Sigmoid colon (tissue), 7 donors: ENCODE data around the gene SCT. TPM values are rescaled to one million over a fixed set of nuclear protein-coding genes. Genes with fewer than 3 reads are reported as not detected.

Experiments
- DNase-seq: peaks from one replicate; pipeline ENCODE4 v3.0.0-alpha.2; 2019
- H3K27ac ChIP-seq, 4 donors: fragments of 200-600 bp; sonication (generic); one replicate each; pipeline ENCODE4 v1.5.1; 2016 to 2019; ENCODE audit warnings: mild to moderate bottlenecking in 1 of 4
- H3K27me3 ChIP-seq, 3 donors: fragments of 200-600 bp; sonication (generic); one replicate each; pipeline ENCODE4 v1.5.1; 2019; ENCODE audit warnings: mild to moderate bottlenecking in 1 of 3
- H3K36me3 ChIP-seq, 4 donors: fragments of 200-600 bp; sonication (generic); one replicate each; pipeline ENCODE4 v1.5.1; 2016 to 2019
- H3K4me1 ChIP-seq, 4 donors: fragments of 200-600 bp; sonication (generic); one replicate each; pipeline ENCODE4 v1.5.1; 2017 to 2019
- H3K4me3 ChIP-seq, 4 donors: fragments of 200-600 bp; sonication (generic); one replicate each; pipeline ENCODE4 v1.5.1; 2017 to 2019; ENCODE audit warnings: mild to moderate bottlenecking in 2 of 4, moderate library complexity in 1 of 4
- H3K9me3 ChIP-seq, 4 donors: fragments of 200-600 bp in 3 of 4; sonication (generic) in 3 of 4; one replicate each; pipeline versions ENCODE4 v1.5.1 to v1.6.1; 2013 to 2019
- EP300 ChIP-seq, 4 donors: sonication (generic); formaldehyde crosslinking; IDR thresholded peaks; one replicate each; pipeline ENCODE4 v1.6.1; 2017; ENCODE audit warnings: antibody characterized with exemption in 4 of 4
- POLR2A ChIP-seq, 2 donors: fragments of 450-650 bp; IDR thresholded peaks; one replicate each; pipeline ENCODE4 v1.6.1; 2016; ENCODE audit warnings: antibody characterized with exemption in 2 of 2, mild to moderate bottlenecking in 2 of 2, moderate library complexity in 2 of 2
- POLR2AphosphoS5 ChIP-seq, 4 donors: sonication (generic); formaldehyde crosslinking; IDR thresholded peaks; one replicate each; pipeline ENCODE4 v1.6.1; 2017; ENCODE audit warnings: antibody characterized with exemption in 4 of 4
- WGBS, 2 donors: extraction: QIAGEN DNeasy Blood & Tissue Kit; methylation state at CpG; one replicate each; pipeline ENCODE4 v1.1.7; 2013; 5-methylcytosine and 5-hydroxymethylcytosine counted together
- intact Hi-C: fragments of 100-400 bp; cut with DNase I; formaldehyde crosslinking; loops from one replicate; pipeline ENCODE4 v1.15.1; 2023
- polyA plus RNA-seq, 3 donors: library from polyadenylated mRNA; stranded (reverse); fragments of 200-250 nt; gene quantifications; one replicate each; pipeline ENCODE4 v1.2.3, GENCODE V29; 2013
- total RNA-seq, 4 donors: library from RNA; depleted of rRNA; stranded (reverse); fragments of >200 nt; gene quantifications; one replicate each; pipeline ENCODE4 v1.1.0, GENCODE V29; 2016
- TF ChIP-seq, protein P1 (sequence below), 4 experiments: fragments of 450-650 bp in 3 of 4; fragments of 200-600 bp in 1 of 4; IDR thresholded peaks; one replicate each; pipeline ENCODE4 v1.5.1; 2016 to 2019; ENCODE audit warnings: antibody characterized with exemption in 4 of 4, mild to moderate bottlenecking in 3 of 4, moderate library complexity in 2 of 4
- donor health status: healthy with polysubstance abuse.
- donor health status: Bipolar disorder and iron deficiency.
- donor health status: healthy.

SCT gene
- total and polyA plus RNA-seq, 7 donors, result 1.1 TPM; not detected in 6

GRCh38 chr11:635945-636510, 9.0 kb upstream of the SCT start:
- no peak overlapping the region for H3K4me3 ChIP-seq
- peaks cover 8 to 42% (median 11%) of the 10 kb centered on the region in 3 donors for H3K27me3 ChIP-seq
- DNase-seq, result no peak
- H3K27ac ChIP-seq, result no peak overlapping the region
- peaks cover 0 to 34% (median 32%) of the 10 kb centered on the region in 4 donors for H3K4me1 ChIP-seq
- TF ChIP-seq EP300 (IDR thresholded peaks at IDR 0.05) (no peak), POLR2AphosphoS5 (IDR thresholded peaks at IDR 0.05) (no peak), POLR2A (IDR thresholded peaks at IDR 0.05) (no peak)
- TF ChIP-seq, protein P1, sequence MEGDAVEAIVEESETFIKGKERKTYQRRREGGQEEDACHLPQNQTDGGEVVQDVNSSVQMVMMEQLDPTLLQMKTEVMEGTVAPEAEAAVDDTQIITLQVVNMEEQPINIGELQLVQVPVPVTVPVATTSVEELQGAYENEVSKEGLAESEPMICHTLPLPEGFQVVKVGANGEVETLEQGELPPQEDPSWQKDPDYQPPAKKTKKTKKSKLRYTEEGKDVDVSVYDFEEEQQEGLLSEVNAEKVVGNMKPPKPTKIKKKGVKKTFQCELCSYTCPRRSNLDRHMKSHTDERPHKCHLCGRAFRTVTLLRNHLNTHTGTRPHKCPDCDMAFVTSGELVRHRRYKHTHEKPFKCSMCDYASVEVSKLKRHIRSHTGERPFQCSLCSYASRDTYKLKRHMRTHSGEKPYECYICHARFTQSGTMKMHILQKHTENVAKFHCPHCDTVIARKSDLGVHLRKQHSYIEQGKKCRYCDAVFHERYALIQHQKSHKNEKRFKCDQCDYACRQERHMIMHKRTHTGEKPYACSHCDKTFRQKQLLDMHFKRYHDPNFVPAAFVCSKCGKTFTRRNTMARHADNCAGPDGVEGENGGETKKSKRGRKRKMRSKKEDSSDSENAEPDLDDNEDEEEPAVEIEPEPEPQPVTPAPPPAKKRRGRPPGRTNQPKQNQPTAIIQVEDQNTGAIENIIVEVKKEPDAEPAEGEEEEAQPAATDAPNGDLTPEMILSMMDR (IDR thresholded peaks at IDR 0.05), result no peak
- intact Hi-C loops, result no loop called here
- H3K36me3 ChIP-seq, result peaks cover 0 to 21% (median 0%) of the 10 kb centered on the region in 4 donors
- WGBS, 2 donors, result 78 to 79% methylated on average over 22 of the region's 22 CpGs
- no peaks in the 10 kb centered on the region for H3K9me3 ChIP-seq

DNA sequence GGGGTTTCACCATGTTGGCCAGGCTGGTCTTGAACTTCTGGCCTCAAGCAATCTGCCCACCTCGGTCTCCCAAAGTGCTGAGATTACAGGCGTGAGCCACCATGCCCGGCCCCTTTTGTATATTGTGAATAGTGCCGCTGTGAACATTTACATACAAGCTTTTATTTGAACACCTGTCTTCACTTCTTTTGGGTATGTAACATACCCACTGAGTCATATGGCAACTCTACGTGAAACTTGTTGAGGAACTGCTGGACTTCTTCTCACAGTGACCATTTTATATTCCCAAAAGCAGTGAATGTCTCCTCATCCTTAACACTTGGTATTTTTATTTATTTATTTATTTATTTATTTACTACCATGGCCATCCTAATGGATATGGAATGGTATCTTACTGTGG, 3.9 kb upstream of the SCT start:
- intact Hi-C loops, result no loop called here

GRCh38 chr11:629237-629583, 2.2 kb upstream of the SCT start:
- 45 to 74% methylated on average over 10 of the region's 10 CpGs for WGBS, 2 donors
- DNase-seq, result peak; percentile 69
- Histone ChIP-seq H3K27me3 (peaks cover 0 to 24% (median 0%) of the 10 kb centered on the region in 3 donors), H3K4me1 (peaks cover 0 to 29% (median 25%) of the 10 kb centered on the region in 4 donors), H3K4me3 (no peak overlapping the region), H3K27ac (peak overlapping the region; percentile 25 to 63 (median 46)), H3K9me3 (no peaks in the 10 kb centered on the region), H3K36me3 (peaks cover 0 to 16% (median 0%) of the 10 kb centered on the region in 4 donors)
- intact Hi-C loops, result no loop called here
- TF ChIP-seq, protein P1 (IDR thresholded peaks at IDR 0.05), result peak in 3 of 4 experiments; percentile 4 to 26 (median 16)
- TF ChIP-seq POLR2A (IDR thresholded peaks at IDR 0.05) (no peak), POLR2AphosphoS5 (IDR thresholded peaks at IDR 0.05) (peak in 1 of 4 donors; percentile 18), EP300 (IDR thresholded peaks at IDR 0.05) (no peak)

More for the DNA sequence above, 3.9 kb upstream of the SCT start:
- H3K27me3 ChIP-seq, result peaks cover 0 to 9% (median 0%) of the 10 kb centered on the region in 3 donors
- no peak overlapping the region for H3K27ac ChIP-seq
- H3K36me3 ChIP-seq, result peaks cover 0 to 12% (median 0%) of the 10 kb centered on the region in 4 donors
- 84 to 91% methylated on average over 5 of the region's 5 CpGs for WGBS, 2 donors
- H3K4me3 ChIP-seq, result no peak overlapping the region
- H3K4me1 ChIP-seq, result peaks cover 0 to 29% (median 25%) of the 10 kb centered on the region in 4 donors
- no peak for DNase-seq
- H3K9me3 ChIP-seq, result no peaks in the 10 kb centered on the region
- TF ChIP-seq POLR2AphosphoS5 (IDR thresholded peaks at IDR 0.05), result no peak
- TF ChIP-seq, protein P1 (IDR thresholded peaks at IDR 0.05), result no peak
- TF ChIP-seq POLR2A (IDR thresholded peaks at IDR 0.05), result no peak
- TF ChIP-seq EP300 (IDR thresholded peaks at IDR 0.05), result no peak

- Histone ChIP-seq H3K4me3 (no peak overlapping the region), H3K4me1 (peaks cover 0 to 29% (median 25%) of the 10 kb centered on the region in 4 donors), H3K9me3 (no peaks in the 10 kb centered on the region), H3K27me3 (peaks cover 0 to 36% (median 0%) of the 10 kb centered on the region in 3 donors), H3K36me3 (peaks cover 0 to 24% (median 2%) of the 10 kb centered on the region in 4 donors), H3K27ac (peak overlapping the region in 2 of 4 donors; percentile 8 to 63)
- DNase-seq, result no peak
- WGBS, 2 donors, result 94% methylated on average over 31 of the region's 31 CpGs
- TF ChIP-seq EP300 (IDR thresholded peaks at IDR 0.05), result no peak
- no peak for TF ChIP-seq POLR2A (IDR thresholded peaks at IDR 0.05)
- TF ChIP-seq POLR2AphosphoS5 (IDR thresholded peaks at IDR 0.05), result no peak
- TF ChIP-seq, protein P1 (IDR thresholded peaks at IDR 0.05), result no peak
- intact Hi-C loops, result no loop called here
Measured at GRCh38 chr11:628056-628455, 1.1 kb upstream of the SCT start.

DNA sequence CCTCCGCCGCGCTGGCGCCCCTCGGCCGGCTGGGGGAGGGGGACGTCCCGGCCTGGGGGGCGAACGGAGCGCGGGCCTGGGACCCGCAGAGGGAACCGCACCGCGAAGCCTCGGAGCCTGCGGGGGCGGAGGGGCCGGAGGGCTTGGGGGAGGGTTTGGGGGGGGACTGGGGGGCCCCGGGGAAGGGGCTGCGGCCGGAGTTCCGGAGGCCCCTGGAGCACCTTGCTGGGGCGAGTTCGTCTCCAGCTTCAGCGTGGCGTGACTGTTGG, 261 bp upstream of the SCT start:
- WGBS, 2 donors, result 15 to 18% methylated on average over 28 of the region's 28 CpGs
- no peak overlapping the region for H3K4me3 ChIP-seq
- intact Hi-C loops, result no loop called here
- H3K4me1 ChIP-seq, result peaks cover 0 to 29% (median 25%) of the 10 kb centered on the region in 4 donors
- peaks cover 0 to 37% (median 0%) of the 10 kb centered on the region in 3 donors for H3K27me3 ChIP-seq
- no peaks in the 10 kb centered on the region for H3K9me3 ChIP-seq
- peaks cover 0 to 23% (median 3%) of the 10 kb centered on the region in 4 donors for H3K36me3 ChIP-seq
- TF ChIP-seq EP300 (IDR thresholded peaks at IDR 0.05) (no peak), POLR2AphosphoS5 (IDR thresholded peaks at IDR 0.05) (no peak), POLR2A (IDR thresholded peaks at IDR 0.05) (no peak)
- TF ChIP-seq, protein P1 (IDR thresholded peaks at IDR 0.05), result no peak
- DNase-seq, result no peak
- no peak overlapping the region for H3K27ac ChIP-seq
